GM21619 (cell line): ENCODE results near the gene TAOK2.
"Not testable (repeated sequence)": the region's sequence is repeated elsewhere in the genome, so short reads cannot be mapped to it uniquely, and the experiment has no call there.

Source experiments
- ATAC-seq: cut with Tn5 transposase; IDR thresholded peaks from one replicate; pipeline ENCODE4 v1.9.1; 2021; ENCODE audit not compliant: unreplicated experiment

The TAOK2 gene

DNA sequence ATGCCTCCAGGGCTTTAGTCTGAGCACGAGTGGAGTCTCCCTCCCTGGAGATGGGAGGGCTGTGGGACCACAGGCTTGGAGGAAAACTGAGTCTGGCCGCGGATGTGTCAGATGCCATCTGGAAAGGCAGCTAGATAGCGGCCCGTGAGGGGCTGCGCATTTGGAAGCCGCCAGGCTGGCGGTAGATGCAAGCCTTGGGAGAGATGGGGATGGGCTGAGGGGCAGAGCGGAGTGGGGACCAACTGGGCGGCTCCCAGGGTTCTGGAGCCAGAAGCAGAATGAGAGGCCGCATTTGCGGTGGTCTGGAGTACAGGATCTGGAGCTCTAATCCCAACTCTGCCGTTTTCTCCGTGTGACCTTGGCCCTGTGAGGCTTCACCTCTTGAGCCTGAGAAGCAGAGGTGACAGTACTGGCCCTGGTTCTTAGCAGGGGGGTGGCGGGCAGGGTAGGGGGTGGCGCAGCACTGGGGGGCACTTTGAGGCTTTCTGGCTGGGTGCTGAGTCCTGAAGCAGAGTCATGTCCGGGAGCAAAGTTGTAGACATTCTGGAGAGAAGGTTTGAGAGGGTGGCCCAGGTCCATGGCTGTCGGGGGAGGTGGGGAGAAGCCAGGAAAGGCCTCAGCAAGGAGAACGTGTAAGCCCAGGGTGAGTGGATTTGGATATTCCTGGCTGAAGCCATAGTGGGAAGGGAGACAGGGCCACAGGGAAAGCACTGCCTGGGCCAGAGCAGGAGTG lies 29.1 kb downstream of the TAOK2 start:
- no peak for ATAC-seq

DNA sequence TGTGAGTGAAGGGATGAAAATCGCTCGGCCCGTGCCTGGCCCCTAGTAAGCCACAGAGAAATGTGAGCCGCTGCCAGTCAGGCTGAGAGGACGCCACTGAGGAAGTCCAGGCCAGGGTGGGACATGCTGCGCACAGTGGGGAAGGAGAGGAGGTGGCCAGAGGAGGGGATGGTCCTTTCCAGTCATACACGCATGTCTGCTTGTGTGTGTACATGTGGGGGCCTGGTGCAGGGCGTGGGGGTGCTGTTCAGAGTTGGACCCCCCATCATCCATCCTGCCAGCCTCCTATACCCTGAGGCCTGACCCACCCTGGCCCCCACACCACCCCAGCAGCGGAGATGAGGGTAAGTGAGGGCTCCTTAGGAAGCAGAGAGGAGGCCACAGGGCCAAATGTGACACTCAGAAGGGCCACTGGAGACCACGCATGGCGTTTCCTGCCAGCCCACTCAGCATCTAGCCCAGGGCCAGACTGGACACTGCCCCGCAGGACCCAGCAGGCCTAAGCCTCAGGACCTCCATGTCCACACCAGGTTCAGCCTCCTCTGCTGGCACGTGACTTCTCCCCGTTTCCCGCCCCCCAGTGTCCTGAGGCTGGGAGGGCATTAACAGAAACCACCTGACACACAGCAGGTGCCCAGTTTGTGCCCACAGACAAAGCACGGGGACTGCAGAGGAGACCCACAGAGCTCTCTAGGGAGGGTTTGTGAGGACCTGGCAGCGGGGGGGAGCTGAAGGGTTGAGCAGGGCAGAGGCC lies 30.2 kb downstream of the TAOK2 start:
- ATAC-seq, result no peak

DNA sequence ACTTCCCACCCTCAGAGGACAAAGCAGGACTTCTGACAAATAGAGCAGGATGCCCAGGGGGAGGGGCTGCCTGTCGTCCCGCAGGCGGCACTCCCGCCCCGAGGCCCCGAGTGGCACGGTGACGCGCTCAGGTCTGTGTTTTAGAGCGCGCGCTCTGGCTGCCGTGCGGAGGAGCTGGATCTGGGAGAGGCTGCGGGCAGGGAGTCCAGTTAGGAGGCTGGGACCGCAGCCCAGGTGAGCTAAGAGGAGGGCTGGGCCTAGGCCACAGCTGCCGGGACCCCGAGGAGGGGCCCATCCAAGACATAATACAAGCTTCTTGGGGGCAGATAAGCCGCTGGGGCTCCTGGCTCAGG lies 30.7 kb downstream of the TAOK2 start:
- ATAC-seq, result no peak

DNA sequence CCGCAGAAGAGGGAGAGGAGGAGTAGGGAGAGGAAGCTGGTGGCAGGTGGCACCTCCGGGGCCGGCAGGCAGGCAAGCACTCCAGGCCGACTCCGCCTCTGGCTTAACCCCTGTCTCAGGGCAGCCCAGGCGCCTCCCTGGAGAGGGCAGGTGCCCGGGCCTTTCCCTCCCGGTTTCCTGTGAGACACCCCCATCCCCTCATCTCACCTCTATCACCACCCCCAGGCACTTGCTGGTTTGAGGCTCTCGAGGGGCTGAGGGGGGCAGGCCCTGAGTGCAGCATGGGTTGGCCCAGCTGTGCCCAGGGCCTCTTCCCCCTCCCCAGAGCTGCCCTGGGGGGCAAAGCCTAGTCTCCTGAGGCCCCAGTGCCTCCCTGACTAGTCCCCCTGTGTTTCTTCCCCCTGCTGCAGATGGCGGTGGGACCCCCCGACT lies 31.2 kb downstream of the TAOK2 start:
- no peak for ATAC-seq

DNA sequence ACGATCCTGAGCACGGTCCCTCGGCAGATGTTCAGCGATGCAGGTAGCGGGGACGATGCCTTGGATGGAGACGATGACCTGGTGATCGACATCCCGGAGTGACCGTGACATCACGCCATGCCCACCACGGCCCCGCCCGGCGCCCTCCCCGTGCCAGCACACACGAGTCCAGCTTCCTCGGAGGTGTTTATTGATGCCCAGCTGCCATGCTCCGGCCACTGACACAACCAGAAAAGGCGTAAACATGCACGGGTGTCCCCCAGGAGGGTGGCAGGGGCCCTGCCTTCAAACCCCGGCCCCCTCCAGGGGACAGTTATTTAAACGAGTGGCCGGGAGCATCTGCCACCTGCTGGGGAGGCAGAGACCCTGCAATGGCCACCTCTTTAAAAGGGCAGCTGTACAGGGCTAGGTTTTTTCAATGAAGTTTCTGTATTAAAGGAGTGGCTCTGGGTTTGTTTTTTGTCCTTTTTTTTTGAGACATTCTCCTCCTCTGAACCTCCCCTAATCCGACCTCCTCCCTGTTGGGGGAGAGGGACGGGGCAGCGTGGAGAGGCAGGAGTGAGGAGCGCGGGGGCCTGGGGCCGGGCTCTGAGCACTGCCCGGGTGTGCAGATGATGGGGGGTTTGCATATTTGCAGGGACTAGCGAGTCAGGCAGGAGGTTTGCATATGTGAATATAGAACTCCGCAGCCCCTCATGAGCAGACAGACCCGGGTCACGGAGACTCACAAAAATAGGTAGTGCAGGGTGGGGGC lies 31.9 kb downstream of the TAOK2 start:
- ATAC-seq, result no peak

DNA sequence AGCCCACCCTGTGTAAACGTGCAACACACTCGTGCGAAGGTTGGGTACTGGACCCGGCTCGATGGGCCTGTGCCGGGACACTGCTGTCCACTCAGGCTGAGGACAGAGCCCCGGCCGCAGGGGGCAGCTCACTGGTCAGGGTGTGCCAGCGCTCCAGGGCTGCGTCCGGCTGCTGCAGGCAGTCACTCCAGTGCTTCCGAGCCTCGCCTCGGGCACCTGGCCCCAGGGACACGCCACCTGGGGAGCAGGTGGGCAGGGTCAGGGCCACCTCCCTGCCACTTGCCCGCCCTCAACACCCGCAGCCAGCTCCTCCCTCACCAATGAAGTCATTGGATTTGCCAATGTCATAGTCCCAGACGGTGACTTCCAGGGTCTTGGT lies 32.4 kb downstream of the TAOK2 start:
- no peak for ATAC-seq

DNA sequence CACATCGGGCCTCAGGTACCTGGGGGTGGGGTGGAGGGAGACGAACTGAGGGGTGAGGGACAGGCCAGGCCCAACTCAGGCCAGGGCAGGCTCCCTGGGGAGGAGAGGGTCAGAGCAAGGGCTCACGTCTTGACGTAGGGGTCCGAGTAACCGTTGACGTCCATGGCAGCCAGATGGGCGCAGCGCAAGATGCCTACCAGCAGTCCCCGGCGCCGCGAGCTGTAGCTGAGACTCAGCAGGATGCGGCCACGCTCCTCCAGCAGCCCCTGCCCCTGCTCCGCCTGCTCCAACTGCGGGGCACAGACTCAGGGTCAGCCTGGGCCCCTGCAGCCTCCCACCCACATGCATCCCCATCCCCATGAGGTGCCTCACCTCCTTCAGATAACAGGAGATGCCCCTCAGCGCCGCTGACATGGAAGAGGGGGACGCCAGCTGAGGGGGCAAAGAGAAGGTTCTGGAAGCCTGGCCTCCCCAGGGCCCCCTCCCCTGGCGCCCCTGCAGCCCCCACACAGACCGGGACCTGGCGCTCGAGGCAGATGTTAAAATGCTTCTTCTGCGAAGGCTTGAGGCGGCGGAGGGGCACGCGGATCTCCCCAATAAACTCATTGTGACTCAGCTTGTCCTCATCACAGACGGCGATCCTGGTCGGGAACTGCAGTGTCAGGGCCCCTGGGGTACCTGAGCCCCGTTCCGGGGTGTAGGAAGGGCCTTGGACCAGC lies 33.1 kb downstream of the TAOK2 start:
- no peak for ATAC-seq

DNA sequence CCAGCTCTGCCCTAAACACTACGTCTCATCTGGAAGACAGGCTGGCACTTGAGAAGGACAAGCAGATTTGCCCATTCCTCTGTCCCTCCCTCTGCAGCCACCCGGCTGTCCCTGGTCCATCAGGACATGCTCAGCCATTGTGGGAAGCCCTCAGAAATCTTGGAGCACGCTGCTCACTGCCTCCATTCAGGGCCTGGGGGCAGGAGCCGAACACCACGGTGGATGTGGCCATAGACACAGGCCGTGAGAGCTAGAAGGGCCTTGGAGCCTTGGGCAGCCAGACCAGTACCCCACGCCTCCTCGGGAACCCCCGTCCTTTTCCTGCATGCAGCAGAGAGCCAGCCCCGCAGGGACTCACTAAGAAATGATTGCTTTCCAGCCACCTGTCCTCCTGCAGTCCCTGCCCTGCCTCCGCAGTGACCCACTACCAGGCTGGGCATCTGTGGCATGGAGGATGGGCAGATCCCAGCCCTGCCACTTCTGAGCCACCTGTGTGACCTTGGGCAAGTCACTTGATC lies 33.8 kb downstream of the TAOK2 start:
- ATAC-seq, result no peak

DNA sequence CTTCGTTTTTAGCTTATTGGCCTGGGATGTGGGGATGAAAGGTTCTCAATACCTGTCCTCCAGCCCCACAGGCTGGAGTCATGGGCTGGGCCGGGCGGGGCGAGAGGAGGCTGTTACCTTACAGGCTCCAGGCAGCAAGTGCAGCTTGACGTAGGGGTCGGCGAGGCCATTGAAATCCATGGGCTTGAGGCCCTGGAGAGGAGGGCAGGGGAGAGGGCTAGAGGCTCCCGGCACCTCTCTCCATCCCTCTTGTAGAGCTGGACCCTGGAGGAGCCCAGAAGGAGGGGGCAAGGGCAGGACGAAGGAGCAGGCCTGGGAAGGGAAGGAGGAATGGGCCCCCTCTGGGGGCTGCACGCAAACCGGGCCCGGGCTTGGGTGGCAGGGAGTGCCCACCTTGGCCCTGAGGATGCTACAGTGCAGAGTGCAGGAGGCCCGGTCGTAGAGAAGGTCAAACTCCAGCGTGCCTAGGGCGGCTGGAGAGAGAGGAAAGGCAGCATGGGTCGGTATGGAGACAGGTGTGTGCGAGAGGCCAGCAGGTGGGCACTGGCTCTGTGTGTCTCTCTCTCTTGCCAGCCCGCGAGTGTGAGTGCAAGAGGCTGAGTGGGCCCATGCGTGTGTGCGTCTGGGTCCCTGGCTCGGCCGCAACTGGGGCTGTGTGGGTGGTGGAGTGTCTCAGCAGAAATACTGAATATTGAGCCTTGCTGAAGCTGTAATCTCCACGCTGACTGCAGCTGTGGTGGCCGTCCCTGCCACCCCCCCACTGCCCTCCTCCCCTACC lies 35.6 kb downstream of the TAOK2 start:
- ATAC-seq, result no peak

DNA sequence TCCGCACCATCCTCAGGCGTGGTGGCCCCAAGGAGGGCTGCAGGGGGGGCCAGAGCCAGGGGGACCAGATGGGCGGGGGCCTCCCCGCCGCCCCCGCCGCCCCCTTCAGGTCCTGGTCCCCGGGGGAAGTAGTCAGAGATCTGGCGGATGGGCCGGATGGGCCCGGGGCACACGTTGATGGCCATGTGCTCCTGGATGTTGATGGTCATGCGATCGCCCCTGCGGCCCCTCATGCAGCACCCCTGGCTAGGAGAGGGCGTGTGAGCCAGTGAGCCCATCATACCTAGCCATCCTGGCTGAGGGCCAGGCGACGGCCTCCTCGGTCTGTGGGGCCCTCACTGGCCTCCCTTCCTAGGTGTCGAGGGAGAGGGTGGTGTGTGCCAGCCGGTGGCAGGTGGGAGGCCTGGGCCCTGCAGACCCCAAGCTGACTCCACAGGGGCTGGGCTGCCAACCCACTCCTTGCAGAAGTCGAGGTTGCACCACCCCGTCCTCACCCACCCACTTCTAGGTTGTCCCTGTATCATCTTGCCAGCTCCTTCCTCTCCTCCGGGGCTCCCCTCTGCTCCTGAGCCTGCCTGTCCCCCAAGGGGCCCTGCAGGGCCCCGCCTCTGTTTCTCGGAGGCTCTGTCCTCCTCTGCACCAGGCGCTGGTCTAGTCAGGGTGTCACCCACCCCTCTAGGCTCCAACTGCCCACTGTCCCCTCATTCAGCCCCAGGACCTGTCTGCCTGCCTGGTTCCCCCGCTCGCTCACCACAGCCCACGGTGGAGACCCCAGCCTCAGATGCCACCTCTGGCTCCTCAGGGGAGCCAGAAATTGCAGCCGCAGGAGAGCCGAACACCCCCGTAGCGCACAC lies 36.5 kb downstream of the TAOK2 start:
- no peak for ATAC-seq

DNA sequence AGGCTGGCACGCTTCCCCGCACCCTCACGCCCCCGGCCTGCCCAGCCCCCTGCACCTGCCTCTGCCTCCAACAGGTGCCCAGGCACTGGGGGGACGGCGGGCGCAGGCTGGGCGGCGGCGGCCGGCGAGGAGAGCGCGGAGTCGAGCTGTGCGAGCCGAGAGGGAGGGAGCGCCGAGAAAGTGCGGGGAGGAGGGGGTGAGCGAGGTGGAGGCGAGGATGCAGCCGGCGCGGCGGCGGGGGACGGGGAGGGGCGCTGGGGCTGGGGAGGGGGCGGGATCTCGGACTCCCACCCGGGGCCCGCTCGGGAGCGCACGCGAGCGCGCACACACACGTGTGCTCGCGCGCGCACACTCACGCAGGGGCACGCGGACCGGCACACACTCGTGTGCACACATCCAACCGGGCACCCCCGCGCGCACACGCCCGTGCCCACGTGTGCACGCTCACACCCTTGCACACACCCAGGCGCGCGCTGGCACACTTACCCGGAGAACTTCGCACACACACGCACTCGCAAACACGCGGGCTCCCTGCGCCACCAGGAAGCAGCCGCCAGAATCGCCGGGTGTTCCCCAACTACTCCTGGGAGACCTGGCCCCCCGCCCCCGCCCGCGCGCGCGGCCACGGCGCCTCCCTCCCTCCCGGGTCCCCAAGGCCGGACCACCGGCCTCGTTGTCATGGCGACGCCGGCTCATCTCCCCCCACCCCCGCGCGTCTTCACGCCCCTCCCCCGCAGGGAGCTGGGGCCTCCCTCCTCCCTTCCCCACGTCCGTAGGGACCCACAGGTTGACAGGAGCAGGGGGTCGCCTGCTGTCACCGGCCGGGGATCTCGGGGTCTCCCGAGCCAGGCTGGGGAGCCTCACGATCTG lies 37.4 kb downstream of the TAOK2 start, which contains the start of gene DOC2A:
TSS of gene DOC2A (minus strand) at position 184 of the 870 bp plus-strand sequence. CDS start 805 bp downstream, outside the sequence.
- no peak for ATAC-seq

DNA sequence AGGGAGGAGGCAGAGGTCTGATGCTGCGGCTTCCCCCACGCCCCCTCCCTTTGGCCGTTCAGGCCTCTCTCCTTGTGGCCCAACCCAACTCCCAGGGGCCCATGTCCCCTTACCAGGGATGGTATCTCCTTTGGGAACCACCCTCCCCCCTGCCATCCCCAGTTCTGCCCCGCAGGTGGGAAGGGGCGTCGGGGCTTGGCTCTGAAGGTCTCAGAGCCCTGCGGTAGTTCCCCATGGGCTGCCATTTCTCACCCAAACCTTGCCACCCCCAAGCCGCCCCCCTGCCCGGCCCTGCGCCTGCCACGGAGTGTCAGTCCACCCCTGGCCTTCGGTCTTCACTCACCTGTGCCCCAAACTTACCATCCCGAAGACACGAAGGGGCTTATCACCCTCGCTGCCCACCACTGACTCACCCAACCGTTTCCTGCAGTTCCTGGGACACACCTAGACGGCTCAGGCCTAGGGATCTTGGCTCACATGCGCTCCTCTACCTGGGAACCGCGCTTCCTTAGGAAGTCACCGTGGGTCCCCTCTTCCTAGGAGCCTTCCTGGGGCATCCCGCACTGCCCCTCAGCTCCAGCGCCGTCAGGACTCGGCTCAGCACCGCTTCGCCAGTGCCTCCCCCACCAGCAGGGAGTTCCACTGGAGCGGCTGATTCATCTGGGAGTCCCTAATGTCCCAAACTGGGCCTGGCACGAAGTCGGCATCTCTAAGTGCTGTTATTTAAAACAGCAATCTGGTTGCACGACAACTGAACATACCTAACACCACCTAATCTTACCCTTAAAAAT lies 38.2 kb downstream of the TAOK2 start:
- ATAC-seq, result no peak

DNA sequence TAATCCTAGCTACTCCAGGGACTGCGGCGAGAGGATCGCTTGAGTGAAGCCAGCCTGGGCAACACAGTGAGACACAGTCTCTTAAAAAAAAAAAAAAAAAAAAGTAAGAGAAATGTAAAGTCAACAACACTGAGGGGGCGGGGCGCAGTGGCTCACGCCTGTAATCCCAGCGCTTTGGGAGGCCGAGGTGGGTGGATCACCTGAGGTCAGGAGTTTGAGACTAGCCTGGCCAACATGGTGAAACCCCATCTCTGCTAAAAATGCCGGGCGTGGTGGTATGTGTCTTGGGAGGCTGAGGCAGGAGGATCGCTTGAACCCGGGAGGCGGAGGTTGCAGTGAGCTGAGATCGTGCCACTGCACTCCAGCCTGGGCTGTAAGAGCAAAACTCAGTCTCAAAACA lies 38.9 kb downstream of the TAOK2 start:
- ATAC-seq, result not testable (repeated sequence)

DNA sequence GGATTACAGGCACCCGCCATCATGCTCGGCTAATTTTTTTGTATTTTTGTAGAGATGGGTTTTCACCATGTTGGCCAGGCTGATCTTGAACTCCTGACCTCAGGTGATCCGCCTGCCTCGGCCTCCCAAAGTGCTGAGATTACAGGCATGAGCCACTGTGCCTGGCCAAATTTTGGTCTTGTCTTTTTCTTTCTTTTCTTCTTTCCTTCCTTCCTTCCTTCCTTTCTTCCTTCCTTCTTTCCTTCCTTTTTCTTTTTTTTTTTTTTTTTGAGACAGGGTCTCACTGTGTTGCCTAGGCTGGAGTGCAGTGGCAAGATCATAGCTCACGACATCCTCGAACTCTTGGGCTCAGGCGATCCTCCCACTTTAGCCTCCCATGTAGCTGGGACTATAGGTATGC lies 41.8 kb downstream of the TAOK2 start:
- not testable (repeated sequence) for ATAC-seq

DNA sequence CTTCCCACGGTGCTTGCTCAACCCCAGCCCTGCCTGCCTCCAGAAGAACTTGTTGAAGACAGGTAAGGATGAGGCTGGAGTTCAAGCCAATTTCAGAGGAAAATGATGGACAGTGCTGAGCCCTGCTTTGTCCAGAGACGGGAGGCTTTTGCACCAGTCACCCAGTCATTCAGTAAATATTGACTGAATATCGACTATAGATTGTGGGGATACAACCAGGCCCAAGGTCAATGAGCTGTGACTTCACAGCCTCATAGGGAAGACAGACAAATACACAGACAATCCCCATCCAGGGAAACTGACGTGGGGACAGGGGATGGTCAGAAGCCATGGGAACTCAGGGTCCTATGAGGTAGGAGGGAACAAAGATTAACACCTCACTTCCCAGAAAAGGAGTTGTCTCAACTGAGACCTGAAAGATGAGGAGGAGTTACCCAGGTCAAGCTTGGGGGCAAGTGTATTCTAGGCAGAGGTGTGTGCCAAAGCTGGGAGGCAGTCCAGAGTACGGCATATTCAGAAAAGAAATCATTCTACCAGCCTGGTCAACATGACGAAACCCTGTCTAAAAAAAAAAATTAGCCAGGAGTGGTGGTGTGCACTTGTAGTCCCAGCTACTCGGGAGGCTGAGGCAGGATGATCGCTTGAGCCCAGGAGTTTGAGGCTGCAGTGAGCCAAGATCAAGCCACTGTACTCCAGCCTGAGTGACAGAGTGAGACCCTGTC lies 43.0 kb downstream of the TAOK2 start:
- no peak for ATAC-seq

DNA sequence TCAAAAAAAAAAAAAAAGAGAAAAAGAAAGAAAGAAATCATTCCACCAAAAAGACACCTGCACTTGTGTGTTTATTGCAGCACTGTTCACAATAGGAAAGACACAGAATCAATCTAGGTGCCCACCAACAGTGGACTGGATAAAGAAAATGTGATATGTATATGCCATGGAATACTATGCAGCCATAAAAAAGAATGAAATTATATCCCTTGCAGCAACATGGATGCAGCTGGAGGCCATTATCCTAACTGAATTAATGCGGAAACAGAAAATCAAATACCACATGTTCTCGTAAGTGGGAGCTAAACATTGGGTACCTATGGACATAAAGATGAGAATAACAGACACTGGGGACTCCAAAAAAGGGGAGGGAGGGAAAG lies 43.6 kb downstream of the TAOK2 start:
- ATAC-seq, result no peak

DNA sequence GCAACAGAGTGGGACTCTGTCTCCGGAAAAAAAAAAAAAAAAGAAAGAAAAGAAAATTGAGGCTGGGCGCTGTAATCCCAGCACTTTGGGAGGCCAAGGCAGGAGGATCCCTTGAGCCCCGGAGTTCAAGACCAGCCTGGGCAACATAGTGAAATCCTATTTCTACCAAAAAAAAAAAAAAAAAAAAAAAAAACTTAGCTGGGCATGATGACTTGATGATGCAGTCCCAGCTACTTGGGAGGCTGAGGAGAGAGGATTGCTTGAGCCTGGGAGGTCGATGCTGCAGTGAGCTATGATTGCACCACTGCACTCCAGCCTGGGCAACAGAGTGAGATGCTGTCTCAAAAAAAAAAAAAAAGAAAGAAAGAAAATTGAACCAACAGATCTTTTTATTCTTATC lies 44.3 kb downstream of the TAOK2 start:
- ATAC-seq, result not testable (repeated sequence)
